ENCODE results near the gene NBAS.

The NBAS gene

GRCh38 chr2:15565994-15566671, 5.0 kb upstream of the NBAS start:
- no peak for TF ChIP-seq CTCF (IDR thresholded peaks at IDR 0.05; ENCODE audit: control insufficient read depth, extremely low read depth, insufficient read depth)
- H3K4me3 ChIP-seq (ENCODE audit: low read depth, low read length) = no peak overlapping the region
- no peak for DNase-seq (ENCODE audit: low read depth)

- no peak for DNase-seq (ENCODE audit: low read depth)
- no peak overlapping the region for H3K4me3 ChIP-seq (ENCODE audit: low read depth, low read length)
- TF ChIP-seq CTCF (IDR thresholded peaks at IDR 0.05; ENCODE audit: control insufficient read depth, extremely low read depth, insufficient read depth) = no peak
Measured at GRCh38 chr2:15565392-15565791, 4.3 kb upstream of the NBAS start.

- no peak overlapping the region for H3K4me3 ChIP-seq (ENCODE audit: low read depth, low read length)
- TF ChIP-seq CTCF (IDR thresholded peaks at IDR 0.05; ENCODE audit: control insufficient read depth, extremely low read depth, insufficient read depth) = no peak
- no peak for DNase-seq (ENCODE audit: low read depth)
Measured at GRCh38 chr2:15563227-15564100, 2.3 kb upstream of the NBAS start.

GRCh38 chr2:15562354-15563031, 1.4 kb upstream of the NBAS start:
- no peak overlapping the region for H3K4me3 ChIP-seq (ENCODE audit: low read depth, low read length)
- DNase-seq (ENCODE audit: low read depth) = no peak
- TF ChIP-seq CTCF (IDR thresholded peaks at IDR 0.05; ENCODE audit: control insufficient read depth, extremely low read depth, insufficient read depth) = no peak

- no peak for TF ChIP-seq CTCF (IDR thresholded peaks at IDR 0.05; ENCODE audit: control insufficient read depth, extremely low read depth, insufficient read depth)
- H3K4me3 ChIP-seq (ENCODE audit: low read depth, low read length) = peak overlapping the region; percentile 90
- DNase-seq (ENCODE audit: low read depth) = no peak
Measured at GRCh38 chr2:15561574-15562344, 625 bp upstream of the NBAS start.
